ENCODE data around the gene SGK2.
A peak's percentile ranks its signal among the peaks of the same experiment; 100 is the strongest.
"Not testable (repeated sequence)": the region's sequence is repeated elsewhere in the genome, so short reads cannot be mapped to it uniquely, and the experiment has no call there.

SGK2 gene

DNA sequence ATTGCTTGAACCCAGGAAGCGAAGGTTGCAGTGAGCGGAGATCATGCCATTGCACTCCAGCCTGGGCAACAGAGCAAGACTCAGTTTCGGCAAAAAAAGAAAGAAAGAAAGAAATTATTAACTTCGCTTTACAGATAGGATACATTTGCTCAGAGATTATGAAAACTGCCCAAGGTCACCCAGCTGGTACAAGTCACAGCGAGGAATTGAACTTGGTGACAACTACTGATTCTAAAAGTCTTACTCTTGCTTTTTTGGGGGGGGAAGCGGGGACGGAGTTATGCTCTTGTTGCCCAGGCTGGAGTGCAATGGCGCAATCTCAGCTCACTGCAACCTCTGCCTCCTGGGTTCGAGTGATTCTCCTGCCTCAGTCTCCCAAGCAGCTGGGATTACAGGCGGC, 29.7 kb downstream of the SGK2 start:
- DNase-seq (ENCODE audit: extremely low read depth in 1 of 2, low read depth in 1 of 2): not testable (repeated sequence)

DNA sequence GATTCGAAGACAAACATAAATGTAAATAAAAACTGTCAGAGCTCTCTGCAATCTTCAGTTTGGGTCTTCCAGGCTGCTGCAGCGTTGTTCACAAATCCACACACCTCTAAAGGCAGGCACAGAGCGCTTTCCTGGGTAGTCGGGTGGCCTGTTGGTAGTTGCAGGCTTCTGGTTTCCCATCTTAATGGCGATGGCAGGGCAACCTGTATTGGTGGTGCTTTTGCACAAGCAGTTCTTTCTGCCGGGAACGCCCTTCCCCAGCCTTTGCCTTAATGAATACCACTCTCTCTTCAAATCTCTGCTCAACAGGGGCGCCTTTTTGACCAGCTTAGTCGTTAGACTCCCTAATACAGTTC, 31.2 kb downstream of the SGK2 start:
- no peak for DNase-seq (ENCODE audit: extremely low read depth in 1 of 2, low read depth in 1 of 2)

DNA sequence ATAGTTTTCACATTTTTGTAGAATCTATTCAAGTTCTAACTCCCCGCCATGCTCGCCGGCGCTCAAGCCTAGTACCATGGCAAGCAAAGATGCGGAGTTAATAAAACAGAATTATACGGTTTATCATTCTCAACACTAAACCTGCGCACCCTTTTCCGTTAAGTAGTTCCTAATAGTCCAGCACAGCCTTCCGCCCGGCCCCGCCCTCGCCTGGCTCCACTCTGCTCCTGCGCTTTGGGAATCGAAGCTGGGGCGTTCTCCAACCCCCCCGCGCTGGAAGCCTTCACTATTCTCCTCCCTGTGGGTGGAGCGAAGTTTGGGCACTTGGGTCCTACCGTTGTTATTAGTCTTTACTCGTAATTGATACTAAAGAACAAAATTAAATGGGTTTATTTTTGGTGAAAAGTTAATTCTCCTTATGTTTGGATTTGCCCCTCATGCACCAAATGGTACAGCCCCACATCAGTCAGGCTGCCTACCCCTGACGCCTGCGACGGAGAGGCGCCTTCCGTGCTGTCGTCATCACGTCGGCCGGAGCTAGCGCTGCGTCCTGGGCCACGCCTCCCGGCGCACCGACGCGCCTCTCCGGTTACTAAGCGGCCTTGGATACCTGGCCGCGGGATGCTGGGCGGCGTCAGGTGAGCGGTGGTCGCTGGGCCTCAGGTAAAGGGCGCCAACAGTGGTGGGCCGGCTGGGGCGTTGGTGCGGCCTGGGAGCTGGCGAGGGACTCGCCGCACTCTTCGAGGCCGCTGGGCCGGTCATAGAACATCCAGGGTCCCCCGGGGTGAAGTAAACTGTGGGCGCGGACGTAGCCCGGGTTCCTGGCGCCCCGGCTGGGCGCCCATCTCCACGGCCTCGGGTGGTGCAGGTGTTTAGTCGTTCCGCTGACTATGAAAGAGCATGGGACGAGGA, 31.8 kb downstream of the SGK2 start, which contains the start of gene IFT52:
Gene IFT52, plus strand, starts transcription at position 546 of the 912 bp plus-strand sequence. CDS start 3,762 bp downstream, outside the sequence.
- peak; percentile 77 to 81 for DNase-seq (ENCODE audit: extremely low read depth in 1 of 2, low read depth in 1 of 2)

DNA sequence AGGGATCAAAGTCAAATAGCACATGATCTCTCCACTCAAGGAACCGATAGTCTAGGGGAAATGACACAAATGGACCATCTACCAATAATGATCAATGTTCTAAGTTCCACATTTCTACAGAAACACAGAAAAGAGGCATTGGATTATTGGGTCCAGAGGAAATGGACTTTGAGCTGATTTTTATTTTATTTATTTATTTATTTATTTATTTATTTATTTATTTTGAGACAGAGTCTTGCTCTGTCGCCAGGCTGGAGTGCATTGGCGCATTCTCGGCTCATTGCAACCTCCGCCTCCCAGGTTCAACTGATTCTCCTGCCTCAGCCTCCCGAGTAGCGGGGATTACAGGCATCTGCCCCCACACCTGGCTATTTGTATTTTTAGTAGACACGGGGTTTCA, 43.1 kb downstream of the SGK2 start:
- not testable (repeated sequence) for DNase-seq (ENCODE audit: extremely low read depth in 1 of 2, low read depth in 1 of 2)

DNA sequence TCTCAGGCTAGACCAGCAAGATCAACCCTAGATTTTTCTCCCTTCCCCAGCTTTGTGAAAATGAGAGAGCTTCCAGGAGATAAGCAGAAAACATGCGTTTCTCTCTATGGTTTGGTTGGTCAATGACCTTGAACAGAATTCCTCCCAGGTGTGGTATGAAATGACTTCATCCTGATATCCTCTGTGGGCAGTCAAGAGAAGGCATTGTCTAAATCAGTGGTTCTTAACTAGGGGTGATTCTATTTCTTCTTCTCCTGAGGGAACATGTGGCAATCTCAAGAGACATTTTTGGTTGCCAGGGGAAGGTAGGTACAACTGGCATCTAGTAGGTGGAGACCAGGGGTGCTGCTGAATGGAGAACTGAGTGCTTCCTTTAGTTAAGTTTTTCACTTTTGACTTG, 44.3 kb downstream of the SGK2 start:
- DNase-seq (ENCODE audit: extremely low read depth in 1 of 2, low read depth in 1 of 2): no peak

DNA sequence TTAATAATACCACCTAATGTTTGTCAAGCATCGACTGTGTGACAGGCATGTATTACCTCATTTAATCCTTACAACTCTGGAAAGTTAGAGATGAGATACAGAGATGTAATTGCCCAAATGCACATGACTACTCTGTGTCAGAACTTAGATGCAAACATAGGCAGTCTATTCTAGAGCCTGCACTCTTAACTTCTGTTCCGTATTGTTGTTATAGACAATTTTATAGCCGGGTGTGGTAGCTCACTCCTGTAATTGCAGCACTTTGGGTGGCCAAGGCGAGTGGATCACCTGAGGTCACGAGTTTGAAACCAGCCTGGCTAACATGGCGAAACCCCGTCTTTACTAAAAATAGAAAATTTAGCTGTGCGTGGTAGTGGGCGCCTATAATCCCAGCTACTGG, 46.9 kb downstream of the SGK2 start:
- DNase-seq (ENCODE audit: extremely low read depth in 1 of 2, low read depth in 1 of 2): no peak

DNA sequence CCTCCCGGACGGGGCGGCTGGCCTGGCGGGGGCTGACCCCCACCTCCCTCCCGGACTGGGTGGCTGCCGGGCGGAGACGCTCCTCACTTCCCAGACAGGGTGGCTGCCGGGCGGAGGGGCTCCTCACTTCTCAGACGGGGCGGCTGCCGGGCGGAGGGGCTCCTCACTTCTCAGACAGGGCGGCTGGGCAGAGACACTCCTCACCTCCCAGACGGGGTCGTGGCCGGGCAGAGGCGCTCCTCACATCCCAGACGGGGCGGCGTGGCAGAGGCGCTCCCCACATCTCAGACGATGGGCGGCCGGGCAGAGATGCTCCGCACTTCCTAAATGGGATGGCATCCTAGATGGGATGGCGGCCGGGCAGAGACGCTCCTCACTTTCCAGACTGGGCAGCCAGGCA, 48.5 kb downstream of the SGK2 start:
- DNase-seq (ENCODE audit: extremely low read depth in 1 of 2, low read depth in 1 of 2): not testable (repeated sequence)

DNA sequence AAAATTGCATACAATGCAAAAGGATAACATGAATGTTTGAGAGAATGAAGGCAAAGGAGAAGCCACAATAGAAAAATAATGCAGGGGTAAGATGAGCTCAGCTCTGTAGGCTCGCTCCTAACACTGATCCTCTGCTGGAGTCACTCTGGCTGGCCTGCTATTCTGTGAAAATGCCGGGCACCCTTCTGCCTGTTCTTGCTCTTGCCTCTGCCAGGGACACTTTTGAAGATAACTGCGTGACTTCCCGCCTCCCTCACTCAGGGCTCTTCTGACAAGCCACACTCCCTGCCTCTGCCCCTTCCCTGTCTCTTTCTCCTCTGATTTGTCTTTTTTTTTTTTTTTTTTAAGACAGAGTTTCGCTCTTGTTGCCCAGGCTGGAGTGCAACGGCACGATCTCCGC, 72.8 kb downstream of the SGK2 start:
- DNase-seq (ENCODE audit: extremely low read depth in 1 of 2, low read depth in 1 of 2): no peak
